DMS53 (cell line): Measurements from ENCODE around the gene ADAMTS12.

Experiments used
- DNase-seq: peaks from one replicate; lab custom pipeline; 2025; lab: John Stamatoyannopoulos, UW

ADAMTS12 gene

GRCh38 chr5:33906248-33906647 lies 14.5 kb upstream of the ADAMTS12 start:
- DNase-seq: peak; percentile 9

- no peak for DNase-seq
These were observed 13.6 kb upstream of the ADAMTS12 start for GRCh38 chr5:33905381-33905780.

DNA sequence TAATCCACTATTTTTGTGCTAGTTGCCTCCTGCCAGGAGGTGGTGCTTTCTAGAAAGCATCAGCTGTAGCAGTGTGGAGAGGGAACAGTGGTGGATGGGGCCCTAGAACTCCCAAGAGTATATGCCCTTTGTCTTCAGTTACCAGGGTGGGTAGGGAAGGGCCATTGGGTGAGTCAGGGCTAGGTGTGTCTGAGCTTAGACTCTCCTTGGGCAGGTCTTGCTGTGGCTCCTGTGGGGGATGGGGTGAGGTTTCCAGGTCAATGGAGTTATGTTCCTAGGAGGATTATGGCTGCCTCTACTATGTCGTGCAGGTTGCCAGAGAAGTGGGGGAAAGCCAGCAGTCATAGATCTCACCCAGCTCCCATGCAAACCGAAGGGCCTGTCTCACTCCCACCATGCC lies 11.3 kb upstream of the ADAMTS12 start:
- no peak for DNase-seq

GRCh38 chr5:33901156-33901555 lies 9.4 kb upstream of the ADAMTS12 start:
- no peak for DNase-seq

GRCh38 chr5:33894566-33894965 lies 2.8 kb upstream of the ADAMTS12 start:
- DNase-seq: no peak

GRCh38 chr5:33892620-33893137 lies 889 bp upstream of the ADAMTS12 start:
- no peak for DNase-seq

- no peak for DNase-seq
These were observed 373 bp downstream of the ADAMTS12 start for GRCh38 chr5:33891446-33891787.

DNA sequence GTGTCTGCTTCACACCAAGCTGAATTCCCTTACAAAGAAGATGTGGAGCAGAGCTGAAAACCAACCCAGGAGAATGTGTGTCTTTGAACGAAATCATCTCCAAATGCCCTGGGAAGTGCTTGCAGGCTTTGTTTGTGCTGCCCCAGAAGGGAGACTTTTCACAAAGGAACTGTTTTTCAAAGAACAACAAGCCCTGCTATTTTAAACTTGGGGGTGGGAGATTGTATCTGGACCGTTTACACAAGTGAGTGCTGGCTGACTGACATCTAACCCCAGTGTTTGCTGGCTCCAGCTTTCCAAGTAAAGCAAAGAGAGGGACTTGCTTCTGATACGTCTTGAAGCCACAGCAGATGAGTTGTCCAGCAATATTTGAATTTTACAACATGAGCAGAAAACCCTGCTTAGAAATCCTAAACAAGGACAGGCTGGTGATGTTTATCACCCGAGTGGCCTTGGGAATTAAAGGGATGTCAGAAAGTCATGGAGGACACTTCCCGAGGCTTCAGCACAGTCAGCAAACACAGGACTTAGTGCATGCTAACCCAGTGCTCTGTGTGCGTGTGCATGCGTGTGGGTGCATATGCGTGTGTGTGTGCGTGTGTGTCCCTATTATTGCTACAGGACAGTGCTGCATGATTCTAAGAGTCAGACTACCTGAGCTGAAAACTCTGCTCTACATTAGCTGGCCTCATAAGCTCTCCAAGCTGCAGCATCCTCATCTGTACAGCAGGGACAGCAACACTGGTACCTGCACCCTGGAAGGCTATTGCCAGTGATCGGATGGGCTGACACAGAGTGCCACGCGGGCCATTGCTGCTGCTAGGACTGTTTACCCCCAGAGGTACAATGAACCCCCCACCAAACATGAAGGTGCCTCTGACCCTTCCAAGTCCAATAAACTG lies 1.4 kb downstream of the ADAMTS12 start:
- no peak for DNase-seq

DNA sequence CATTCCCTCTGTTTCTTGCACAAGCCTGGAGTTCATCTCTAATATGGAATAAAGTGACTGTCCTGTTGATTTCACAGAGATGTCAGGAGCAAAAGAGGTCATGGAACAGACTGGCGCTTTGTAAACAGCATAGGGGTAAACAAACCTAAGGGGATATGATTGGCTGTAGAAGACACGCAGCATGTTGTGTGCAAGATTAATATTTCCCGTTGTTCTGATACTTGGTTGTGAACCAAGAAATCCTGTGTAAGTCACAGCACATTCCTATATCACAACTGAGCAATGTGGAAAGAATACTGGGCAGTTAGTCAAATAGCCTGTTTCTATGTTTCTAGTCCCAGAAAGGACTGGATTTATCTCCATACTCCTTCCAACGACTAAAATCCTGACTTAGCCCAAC lies 3.2 kb downstream of the ADAMTS12 start:
- no peak for DNase-seq

DNA sequence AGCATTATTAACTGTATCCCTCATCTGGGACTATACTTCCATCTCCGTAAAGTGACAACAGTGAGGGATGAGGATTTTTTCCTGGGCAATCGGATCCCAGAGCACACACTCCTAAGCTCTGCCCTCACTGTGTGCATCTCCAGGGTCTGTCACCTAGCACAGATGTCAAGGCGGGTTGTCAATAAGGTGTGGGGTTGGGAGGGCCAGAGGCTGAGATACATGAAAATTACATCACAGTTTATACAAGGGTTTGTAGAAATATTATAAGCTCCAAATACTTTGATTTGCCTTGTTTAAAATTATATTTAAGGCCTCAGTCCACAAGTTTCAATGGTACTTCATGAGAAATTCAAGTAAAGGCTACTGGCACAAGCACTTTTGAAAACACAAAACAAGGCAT lies 4.5 kb downstream of the ADAMTS12 start:
- DNase-seq: no peak

DNA sequence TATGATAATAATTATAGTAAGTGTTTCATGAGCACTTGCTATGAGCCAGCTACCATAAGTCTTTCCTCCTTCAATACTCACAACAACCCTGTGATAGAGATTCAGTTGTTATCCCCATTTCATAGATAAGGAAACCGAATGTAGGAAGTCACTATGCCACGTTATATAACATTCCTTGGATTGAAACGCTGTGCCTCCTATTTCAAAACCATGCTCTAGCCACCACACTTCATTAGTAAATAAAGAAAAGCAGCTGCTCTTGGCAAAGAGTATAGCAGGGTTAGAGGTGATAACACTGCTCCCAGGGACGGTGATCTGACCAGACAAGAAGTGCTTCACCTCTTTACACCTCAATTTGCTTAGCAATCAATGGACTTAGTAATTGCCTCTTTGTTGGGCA lies 5.5 kb downstream of the ADAMTS12 start:
- no peak for DNase-seq

- DNase-seq: no peak
These were observed 6.1 kb downstream of the ADAMTS12 start for GRCh38 chr5:33885679-33886078.

- no peak for DNase-seq
These were observed 8.3 kb downstream of the ADAMTS12 start for GRCh38 chr5:33883482-33883881.

DNA sequence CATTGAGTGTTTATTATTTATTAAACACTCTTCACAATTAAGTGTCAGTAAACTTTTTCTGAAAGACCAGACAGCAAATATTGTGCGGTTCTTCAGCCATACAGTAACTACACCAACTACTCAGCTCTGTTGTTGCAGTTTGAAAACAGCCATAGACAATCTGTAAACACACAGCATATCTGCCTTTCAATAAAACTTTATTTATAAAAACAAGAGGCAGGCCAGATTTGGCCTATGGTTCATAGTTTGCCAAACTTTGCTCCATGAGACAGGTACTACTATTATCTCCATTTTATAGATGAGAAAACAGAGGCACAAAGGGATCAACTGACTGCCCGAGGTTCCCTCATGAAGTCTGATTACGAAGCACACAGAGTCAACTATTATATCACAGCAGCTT lies 11.5 kb downstream of the ADAMTS12 start:
- no peak for DNase-seq

DNA sequence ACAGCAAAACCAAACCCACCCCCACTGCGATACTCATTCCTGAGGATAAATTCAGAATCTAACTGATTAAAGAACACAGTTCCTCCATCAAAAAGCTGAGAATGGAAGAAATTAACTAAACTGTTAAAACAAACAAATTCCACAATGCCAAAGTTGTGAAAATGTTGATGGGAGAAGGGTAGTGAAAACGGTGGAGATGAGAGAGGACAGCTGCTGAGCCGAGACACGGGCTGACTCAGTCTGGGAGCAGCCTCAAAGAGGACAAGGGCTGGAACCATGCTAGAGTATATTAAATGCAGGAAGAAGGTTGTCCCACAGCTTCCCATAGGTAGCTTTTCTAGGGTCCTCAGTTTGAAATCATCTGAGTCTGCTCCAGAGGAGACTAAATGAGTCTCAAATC lies 14.3 kb downstream of the ADAMTS12 start:
- no peak for DNase-seq

- DNase-seq: no peak
These were observed 24.5 kb downstream of the ADAMTS12 start for GRCh38 chr5:33867241-33867640.

- peak; percentile 17 for DNase-seq
These were observed 32.6 kb downstream of the ADAMTS12 start for GRCh38 chr5:33859177-33859576.

GRCh38 chr5:33857037-33857436 lies 34.8 kb downstream of the ADAMTS12 start:
- no peak for DNase-seq

- no peak for DNase-seq
These were observed 36.4 kb downstream of the ADAMTS12 start for GRCh38 chr5:33855396-33855795.

DNA sequence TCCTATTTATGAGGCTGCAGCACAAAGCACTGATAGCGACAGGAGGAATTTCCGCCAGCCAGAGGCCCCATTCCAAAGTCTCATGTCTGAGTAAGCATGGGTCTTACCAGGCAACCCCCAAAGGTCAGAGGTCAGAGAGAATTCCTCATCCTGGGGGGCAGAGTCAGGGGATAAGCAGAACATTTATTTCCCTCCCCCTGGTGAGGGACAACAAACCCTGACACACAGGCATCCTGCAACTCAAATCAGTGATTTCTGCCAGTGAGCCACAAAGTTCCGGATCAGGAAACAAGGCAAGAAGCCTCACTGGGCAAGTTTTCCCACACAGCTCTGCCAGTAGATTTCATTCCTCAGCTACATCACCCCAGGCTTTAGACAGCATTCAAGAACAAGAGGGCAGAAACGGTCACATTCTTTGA lies 37.0 kb downstream of the ADAMTS12 start:
- DNase-seq: no peak

DNA sequence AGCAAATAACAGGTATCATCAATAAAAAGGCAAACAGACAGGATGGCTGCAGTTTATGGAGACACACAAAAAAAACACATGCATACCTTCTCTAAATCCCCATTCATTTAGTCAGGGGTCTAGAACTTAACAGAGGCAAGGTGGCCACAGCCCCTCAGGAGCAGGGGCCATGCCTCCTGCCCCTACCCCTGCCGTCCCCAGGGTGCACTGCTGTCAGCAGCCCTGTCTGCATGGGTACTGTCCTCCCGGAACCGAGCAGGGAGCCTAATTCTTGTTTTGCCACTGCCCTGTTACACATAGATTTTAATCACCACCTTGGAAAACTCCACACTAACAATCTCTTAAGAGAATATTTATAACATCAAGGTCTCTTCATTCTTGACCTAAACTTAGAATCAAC lies 39.0 kb downstream of the ADAMTS12 start:
- no peak for DNase-seq

DNA sequence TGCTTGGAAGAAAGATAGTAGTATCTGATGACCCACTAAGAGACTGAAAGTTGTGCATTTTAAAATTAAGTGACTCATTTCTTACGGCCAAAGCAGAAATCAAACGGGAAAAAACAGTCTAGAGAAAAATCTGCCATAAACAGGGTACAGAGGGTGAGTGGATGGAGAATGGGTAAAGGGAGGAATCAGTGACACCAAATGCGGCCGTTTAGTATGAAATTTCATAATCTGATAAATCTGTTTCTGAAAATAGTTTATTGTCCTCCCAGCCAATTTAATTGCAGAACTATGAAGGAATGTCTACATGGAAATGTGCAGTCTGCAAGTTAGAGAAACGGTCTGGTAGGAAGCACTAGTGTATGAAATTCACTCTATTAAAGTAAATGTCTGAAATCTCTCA lies 39.5 kb downstream of the ADAMTS12 start:
- DNase-seq: no peak

- DNase-seq: no peak
These were observed 41.6 kb downstream of the ADAMTS12 start for GRCh38 chr5:33850100-33850594.

GRCh38 chr5:33848554-33848953 lies 43.2 kb downstream of the ADAMTS12 start:
- DNase-seq: no peak
